ENCODE results near the gene ERBB2. TPM values are rescaled to one million over a fixed set of nuclear protein-coding genes. Genes with fewer than 3 reads are reported as not detected.
A peak's percentile ranks its signal among the peaks of the same experiment; 100 is the strongest.

Gene ERBB2
- total RNA-seq, 1 experiment from 2014 or later, result 4,830 TPM

DNA sequence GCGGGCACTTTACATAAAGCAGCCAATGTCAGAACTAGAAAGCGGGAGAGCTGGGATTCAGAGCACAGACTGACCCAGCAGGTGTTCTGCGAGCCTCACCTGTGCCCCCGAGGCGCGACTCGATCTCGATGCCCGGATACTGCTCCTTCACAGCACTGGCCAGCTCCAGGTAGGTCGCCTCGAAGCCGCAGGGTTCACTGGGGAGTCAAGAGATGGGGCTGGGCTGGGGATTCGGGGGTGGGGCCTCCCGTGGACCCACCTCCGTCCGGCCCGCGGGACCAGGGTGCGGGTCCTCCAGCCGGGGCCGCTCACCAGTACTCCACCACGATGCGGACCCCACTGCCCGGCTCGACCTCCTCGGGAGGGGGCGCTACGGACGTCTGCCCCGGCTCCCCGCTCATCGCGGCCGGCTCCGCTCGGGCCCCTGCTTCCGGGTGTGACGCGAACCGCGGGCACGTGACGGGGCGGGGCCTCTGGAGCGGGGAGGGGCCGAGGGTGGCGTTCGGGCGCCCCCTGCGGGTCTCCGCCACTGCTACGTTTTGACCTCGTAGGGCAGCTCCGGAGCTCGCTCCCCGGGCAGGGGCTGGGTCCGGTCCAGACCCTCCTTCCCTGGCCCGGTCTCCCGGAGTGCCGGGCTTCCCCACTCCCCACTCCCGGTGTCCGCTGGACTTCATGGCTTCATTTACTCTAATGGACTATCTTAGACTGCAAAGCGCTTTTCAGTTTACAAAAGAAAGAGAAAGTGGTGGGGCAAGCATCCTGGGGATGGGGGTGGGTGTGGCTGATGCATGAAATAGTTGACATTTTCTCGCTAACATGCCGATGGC, 30.4 kb downstream of the ERBB2 start, which contains the start of gene MIEN1:
MIEN1 (minus strand) TSS at position 438 of the 827 bp plus-strand sequence; CDS start at position 401, 37 bp downstream.
- peak within 1 kb of the TSS; percentile 79 for H3K4me3 Mint-ChIP-seq (ENCODE audit: low read depth, unreplicated experiment)
- CTCF ChIA-PET, result interaction anchor here (0.6 to 161.2 kb wide), 88 partner anchors 3 to 1218 kb away, joined by 3 to 42089 read pairs (median 6); partner anchors contain the start of genes CASC3, CSF3, ERBB2 and GRB7
- peak within 1 kb of the TSS; percentile 90 for H3K27ac Mint-ChIP-seq (ENCODE audit: unreplicated experiment)
- TF ChIP-seq, protein P1, sequence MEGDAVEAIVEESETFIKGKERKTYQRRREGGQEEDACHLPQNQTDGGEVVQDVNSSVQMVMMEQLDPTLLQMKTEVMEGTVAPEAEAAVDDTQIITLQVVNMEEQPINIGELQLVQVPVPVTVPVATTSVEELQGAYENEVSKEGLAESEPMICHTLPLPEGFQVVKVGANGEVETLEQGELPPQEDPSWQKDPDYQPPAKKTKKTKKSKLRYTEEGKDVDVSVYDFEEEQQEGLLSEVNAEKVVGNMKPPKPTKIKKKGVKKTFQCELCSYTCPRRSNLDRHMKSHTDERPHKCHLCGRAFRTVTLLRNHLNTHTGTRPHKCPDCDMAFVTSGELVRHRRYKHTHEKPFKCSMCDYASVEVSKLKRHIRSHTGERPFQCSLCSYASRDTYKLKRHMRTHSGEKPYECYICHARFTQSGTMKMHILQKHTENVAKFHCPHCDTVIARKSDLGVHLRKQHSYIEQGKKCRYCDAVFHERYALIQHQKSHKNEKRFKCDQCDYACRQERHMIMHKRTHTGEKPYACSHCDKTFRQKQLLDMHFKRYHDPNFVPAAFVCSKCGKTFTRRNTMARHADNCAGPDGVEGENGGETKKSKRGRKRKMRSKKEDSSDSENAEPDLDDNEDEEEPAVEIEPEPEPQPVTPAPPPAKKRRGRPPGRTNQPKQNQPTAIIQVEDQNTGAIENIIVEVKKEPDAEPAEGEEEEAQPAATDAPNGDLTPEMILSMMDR (IDR thresholded peaks at IDR 0.05; ENCODE audit: unreplicated experiment), result no peak
- H3K9me3 Mint-ChIP-seq (ENCODE audit: low read depth, unreplicated experiment), result no peaks in the 10 kb centered on the region
- intact Hi-C loops (cut with micrococcal nuclease; ENCODE audit: unreplicated experiment), result loop anchor here (1.0 to 10.0 kb wide), 12 partner anchors 24 to 554 kb away; partner anchors contain the start of genes CDC6, IKZF3, PGAP3 and PSMD3
- peaks cover 34% of the 10 kb centered on the region for H3K4me1 Mint-ChIP-seq (ENCODE audit: low read depth, unreplicated experiment)
- BruUV-seq (replicated peaks), result no TSS peak
- peaks cover 78% of the 10 kb centered on the region for H3K36me3 Mint-ChIP-seq (ENCODE audit: insufficient read depth, unreplicated experiment)
- no peaks in the 10 kb centered on the region for H3K27me3 Mint-ChIP-seq (ENCODE audit: unreplicated experiment)
- no peak for DNase-seq

DNA sequence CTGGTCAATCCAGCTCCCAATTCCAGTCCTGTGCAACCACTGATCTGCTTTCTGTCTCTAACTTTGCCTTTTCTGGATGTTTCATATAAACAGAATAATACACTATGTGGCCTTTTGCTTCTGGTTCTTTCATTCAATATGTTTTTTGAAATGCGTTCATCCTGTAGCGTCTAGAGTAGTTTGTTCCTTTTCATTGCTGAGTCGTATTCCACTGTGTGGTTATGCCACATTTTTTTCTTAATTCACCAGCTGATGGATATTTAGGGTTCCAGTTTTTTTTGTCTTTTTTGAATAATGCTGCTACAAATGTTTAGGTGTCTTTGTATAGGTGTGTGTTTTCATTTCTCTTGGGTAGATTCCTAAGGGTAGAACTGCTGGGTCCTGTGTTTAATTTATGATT, 32.7 kb downstream of the ERBB2 start:
- intact Hi-C loops (cut with micrococcal nuclease; ENCODE audit: unreplicated experiment), result loop anchor here (10.0 kb wide), 1 partner anchor 552 kb away; the partner anchor contains the start of gene CDC6
- Mint-ChIP-seq H3K9me3 (ENCODE audit: low read depth, unreplicated experiment) (no peaks in the 10 kb centered on the region), H3K4me1 (ENCODE audit: low read depth, unreplicated experiment) (peaks cover 44% of the 10 kb centered on the region), H3K27me3 (ENCODE audit: unreplicated experiment) (no peaks in the 10 kb centered on the region), H3K36me3 (ENCODE audit: insufficient read depth, unreplicated experiment) (peaks cover 78% of the 10 kb centered on the region), H3K27ac (ENCODE audit: unreplicated experiment) (peak overlapping the region; percentile 19), H3K4me3 (ENCODE audit: low read depth, unreplicated experiment) (peak overlapping the region; percentile 0)
- CTCF ChIA-PET, result interaction anchor here (0.6 to 161.2 kb wide), 27 partner anchors 5 to 1946 kb away, joined by 3 to 42089 read pairs (median 8); partner anchors contain the start of genes ERBB2, GRB7, GSDMA and IKZF3
- TF ChIP-seq, protein P1 (IDR thresholded peaks at IDR 0.05; ENCODE audit: unreplicated experiment), result no peak
- no TSS peak for BruUV-seq (replicated peaks)
- DNase-seq, result no peak

DNA sequence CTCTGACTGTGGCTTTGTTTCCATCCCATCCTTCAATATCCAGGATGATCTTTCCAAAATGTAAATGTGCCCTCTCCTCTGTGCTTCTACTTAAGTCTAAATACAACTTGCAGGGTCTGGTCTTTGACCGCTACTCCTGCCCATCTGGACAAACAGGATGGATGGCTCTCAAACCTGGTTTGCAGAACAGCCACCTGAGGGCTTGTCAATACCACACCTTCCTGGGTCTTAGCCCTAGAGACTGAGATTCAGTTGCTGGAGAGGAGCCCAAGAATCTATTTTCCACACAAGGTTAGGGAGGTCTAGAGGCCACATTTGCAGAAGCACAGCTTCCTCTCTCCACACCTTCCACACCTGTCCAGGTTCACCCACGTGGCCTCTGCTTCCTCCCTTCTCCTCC, 36.0 kb downstream of the ERBB2 start:
- Mint-ChIP-seq H3K4me3 (ENCODE audit: low read depth, unreplicated experiment) (peak overlapping the region; percentile 77), H3K27me3 (ENCODE audit: unreplicated experiment) (no peaks in the 10 kb centered on the region), H3K4me1 (ENCODE audit: low read depth, unreplicated experiment) (peaks cover 36% of the 10 kb centered on the region), H3K36me3 (ENCODE audit: insufficient read depth, unreplicated experiment) (peaks cover 78% of the 10 kb centered on the region), H3K9me3 (ENCODE audit: low read depth, unreplicated experiment) (no peaks in the 10 kb centered on the region), H3K27ac (ENCODE audit: unreplicated experiment) (peak overlapping the region; percentile 21)
- CTCF ChIA-PET, result interaction anchor here (0.5 to 161.2 kb wide), 26 partner anchors 8 to 740 kb away, joined by 3 to 42089 read pairs (median 10); partner anchors contain the start of genes ERBB2, GRB7, GSDMA and GSDMB
- no TSS peak for BruUV-seq (replicated peaks)
- peak; percentile 100 for DNase-seq
- TF ChIP-seq, protein P1 (IDR thresholded peaks at IDR 0.05; ENCODE audit: unreplicated experiment), result no peak
- intact Hi-C loops (cut with micrococcal nuclease; ENCODE audit: unreplicated experiment), result loop anchor here (10.0 kb wide), 1 partner anchor 549 kb away; the partner anchor contains the start of gene CDC6

DNA sequence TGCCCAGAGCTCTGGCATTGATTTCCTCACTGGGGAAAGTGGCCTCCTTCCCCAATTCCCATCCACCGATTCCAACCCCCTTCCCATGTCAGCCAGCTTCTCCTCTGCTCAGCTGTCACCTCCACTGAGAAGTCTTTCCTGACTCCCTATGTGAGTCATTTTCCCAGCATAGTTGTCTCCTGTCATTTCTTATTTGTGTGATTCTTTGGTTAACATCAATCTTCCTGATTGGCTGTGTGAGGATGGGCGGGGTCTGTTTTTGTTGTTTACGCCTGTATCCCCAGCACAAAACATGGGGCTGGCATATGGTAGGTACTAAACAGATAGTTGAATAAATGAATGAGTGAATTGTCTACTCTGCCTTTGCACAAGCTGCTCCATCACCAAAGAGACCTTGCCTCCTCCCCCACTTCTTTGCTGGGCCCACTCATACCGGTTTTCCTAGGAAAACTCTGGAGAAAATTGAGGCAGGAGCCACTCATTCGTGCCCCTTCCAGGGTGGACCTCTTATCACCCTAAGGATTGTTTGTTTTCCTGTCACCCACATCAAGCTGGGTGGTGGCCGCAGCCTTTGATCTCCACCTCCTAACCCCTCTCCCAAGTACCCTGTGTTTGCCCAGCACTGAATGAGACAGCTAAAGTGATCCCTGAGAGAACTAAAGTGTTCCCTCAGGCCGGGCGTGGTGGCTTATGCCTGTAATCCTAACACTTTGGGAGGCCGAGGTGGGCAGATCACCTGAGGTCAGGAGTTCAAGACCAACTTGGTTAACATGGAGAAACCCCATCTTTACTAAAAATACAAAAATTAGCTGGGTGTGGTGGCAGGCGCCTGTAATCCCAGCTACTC, 36.7 kb downstream of the ERBB2 start:
- CTCF ChIA-PET, result interaction anchor here (0.6 to 161.2 kb wide), 32 partner anchors 9 to 1126 kb away, joined by 3 to 42089 read pairs (median 9); partner anchors contain the start of genes ERBB2, GRB7, GSDMA and GSDMB
- intact Hi-C loops (cut with micrococcal nuclease; ENCODE audit: unreplicated experiment), result loop anchor here (10.0 kb wide), 1 partner anchor 548 kb away; the partner anchor contains the start of gene CDC6
- no peaks in the 10 kb centered on the region for H3K27me3 Mint-ChIP-seq (ENCODE audit: unreplicated experiment)
- H3K4me3 Mint-ChIP-seq (ENCODE audit: low read depth, unreplicated experiment), result peak overlapping the region; percentile 77
- TF ChIP-seq, protein P1 (IDR thresholded peaks at IDR 0.05; ENCODE audit: unreplicated experiment), result no peak
- H3K4me1 Mint-ChIP-seq (ENCODE audit: low read depth, unreplicated experiment), result peaks cover 42% of the 10 kb centered on the region
- H3K27ac Mint-ChIP-seq (ENCODE audit: unreplicated experiment), result peak overlapping the region; percentile 21
- H3K9me3 Mint-ChIP-seq (ENCODE audit: low read depth, unreplicated experiment), result no peaks in the 10 kb centered on the region
- peak; percentile 99 for DNase-seq
- peaks cover 78% of the 10 kb centered on the region for H3K36me3 Mint-ChIP-seq (ENCODE audit: insufficient read depth, unreplicated experiment)
- BruUV-seq (replicated peaks), result no TSS peak

Measured in Calu3 (cell line).